Measurements from ENCODE around the gene CALML5.

The CALML5 gene

DNA sequence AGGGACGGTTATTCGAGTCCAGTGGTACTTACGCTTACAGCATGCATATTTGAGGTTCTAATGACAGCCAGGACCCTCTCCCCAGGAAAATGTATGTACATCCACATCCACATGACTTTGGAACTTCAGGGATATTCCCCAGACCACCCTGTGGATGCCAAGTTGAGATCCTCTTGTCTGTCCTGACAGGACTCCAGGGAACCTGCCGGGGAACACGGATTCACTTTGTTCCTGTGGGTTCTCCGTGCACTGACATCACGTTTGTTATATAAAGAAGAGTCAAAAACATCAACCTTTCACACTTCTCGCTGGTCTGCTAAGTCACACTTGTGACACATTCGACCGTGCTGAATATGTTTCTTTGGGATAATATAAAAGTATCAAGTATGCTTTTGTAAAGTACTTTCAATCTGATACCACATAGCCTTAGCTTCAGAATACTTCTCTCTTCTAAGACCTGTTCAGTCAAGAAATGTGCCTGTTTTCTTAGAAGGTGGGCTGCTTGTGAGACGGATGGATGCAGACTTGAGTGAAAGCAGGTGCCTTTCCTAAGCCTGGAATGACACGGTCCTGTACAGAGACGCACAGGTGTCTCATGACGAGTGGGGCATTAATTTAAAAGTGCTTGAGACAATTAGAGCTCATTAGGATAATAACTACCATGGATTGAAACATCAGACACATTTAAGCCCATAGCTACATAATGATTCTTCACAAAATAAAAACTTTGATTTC is 38.7 kb downstream of the CALML5 start:
- DNase-seq, result no peak

DNA sequence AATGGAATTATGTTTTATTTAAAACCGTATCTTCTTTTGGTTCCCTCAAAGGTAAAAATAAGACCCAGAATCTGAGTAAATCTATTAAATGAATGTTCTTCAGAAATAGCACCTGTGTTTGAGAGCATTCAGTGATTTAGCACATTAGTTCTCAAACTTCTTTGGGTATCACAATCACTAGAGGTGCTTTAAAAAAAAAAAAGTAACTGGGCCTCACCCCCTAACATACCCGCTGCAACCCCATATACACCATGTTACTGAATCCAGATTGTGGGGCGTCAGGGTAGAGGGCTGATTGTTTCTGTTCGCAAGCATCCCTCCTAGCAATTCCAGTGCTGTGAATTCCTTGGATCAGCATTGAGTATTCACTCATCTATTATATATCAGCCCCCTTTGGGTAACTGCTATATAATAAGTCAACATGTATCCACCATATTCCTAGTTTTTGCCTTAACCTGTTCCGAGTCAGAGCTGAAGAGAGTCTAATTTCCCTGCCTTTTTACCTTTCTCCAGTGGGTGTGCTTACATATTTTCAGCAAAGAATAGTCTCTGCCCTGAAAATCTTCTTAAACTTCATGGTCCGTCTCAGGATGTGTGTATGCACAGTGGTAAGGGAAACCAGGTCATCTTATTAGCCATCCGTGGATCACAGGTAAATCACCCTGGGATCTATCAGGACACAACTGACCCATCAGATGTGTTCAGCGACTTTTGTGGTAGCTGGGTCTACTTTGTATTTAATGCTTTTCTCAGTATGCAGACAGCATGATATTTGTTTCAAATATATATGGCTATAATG is 40.2 kb downstream of the CALML5 start:
- DNase-seq, result no peak

DNA sequence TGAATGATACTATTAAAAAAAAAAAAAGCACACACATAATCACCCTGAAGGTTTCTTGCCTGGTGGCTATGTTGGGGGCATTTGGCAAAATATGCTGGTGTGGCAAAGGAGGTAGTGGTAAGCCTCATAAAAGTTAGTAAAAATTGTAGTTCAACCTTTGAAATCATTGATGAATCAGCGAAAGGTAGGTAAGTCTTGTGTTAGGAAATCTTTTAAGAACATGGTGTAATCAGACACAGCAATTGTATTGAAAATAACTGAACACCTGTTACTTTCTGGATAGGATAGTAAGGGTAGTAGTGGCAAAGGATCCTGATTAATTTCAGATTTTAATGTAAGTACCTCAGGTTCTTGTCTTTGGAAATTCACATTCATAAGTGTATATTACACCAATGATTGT is 40.9 kb downstream of the CALML5 start:
- no peak for DNase-seq

DNA sequence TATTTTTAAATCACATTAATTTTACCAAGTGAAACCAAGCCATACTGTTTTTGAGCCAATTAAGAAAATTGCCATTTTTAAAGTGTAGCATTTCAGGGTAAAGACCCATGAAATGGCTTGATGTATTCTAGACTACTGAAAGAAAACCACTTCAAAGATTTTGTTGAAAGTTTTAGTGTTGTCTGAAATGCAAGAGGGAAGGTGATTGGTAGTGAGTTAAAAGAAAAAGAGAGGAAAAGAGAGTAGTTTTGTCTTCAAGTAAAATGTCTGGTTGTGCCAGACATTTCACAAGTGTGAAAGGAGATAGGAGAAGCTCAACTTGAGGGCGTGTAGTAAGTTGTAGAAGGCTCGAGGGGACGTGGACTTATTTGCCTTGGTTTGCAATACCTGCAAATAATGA is 41.6 kb downstream of the CALML5 start:
- DNase-seq, result no peak

GRCh38 chr10:5456563-5456962 is 42.8 kb downstream of the CALML5 start:
- DNase-seq, result no peak

GRCh38 chr10:5453749-5454489 is 45.5 kb downstream of the CALML5 start:
- no peak for DNase-seq

- no peak for DNase-seq
These were observed 48.6 kb downstream of the CALML5 start for GRCh38 chr10:5450605-5451384.

DNA sequence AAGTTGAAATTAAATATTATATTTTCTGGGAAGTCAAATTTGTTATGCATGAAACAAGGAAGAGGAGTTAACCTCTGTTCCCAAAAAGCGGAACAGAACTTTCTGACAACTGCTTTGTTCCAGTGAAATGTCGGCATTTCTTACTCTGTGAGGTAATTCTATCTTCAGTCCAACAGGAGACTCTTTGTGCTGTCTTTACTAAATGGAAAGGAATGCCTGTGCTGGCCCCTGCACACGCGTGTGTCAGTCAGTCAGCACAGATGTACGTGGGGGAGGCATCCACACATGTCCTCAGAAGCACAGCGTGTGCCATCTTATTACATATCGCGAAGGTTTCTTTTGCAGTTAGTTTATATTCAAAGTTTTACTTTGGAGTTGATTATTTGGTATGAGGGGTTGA is 49.5 kb downstream of the CALML5 start:
- no peak for DNase-seq

DNA sequence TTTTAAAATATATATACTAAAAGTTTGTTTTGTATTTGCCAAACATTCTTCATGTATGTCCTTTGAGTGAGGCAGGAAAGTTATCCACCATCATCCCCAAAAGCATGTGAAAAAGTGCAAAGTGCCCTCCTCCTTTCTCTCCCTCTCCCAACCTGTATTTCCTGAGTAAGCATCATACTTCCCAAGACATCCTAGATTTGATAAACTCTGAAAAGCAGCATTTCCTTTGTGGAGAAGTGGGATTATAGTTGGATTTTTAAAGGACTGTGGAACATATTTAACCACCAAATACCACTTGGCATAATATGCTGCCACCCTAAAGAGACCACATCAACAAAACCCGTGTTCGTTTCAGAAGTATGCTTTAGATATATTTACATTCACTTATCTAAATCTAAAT is 50.1 kb downstream of the CALML5 start:
- no peak for DNase-seq
